K562 (cell line): ENCODE results near the gene FAM89B. TPM values are rescaled to one million over a fixed set of nuclear protein-coding genes. Genes with fewer than 3 reads are reported as not detected.

Experiments used
- ASH1L ChIP-seq: fragments of 450-650 bp; IDR thresholded peaks from 2 replicates; pipeline ENCODE4 v1.6.1; 2018; ENCODE audit warnings: borderline replicate concordance, mild to moderate bottlenecking, low read depth; ENCODE audit not compliant: partially characterized antibody
- CEBPB ChIP-seq: fragments of 450-650 bp; IDR thresholded peaks from 2 replicates; pipeline ENCODE4 v1.6.1; 2016; ENCODE audit warnings: missing genetic modification characterization, missing compliant biosample characterization
- CHAMP1 ChIP-seq: fragments of 450-650 bp; IDR thresholded peaks from 2 replicates; pipeline ENCODE4 v1.6.1; 2016; ENCODE audit warnings: mild to moderate bottlenecking
- DNMT1 ChIP-seq: fragments of 450-650 bp; IDR thresholded peaks from 2 replicates; pipeline ENCODE4 v1.6.1; 2016; ENCODE audit warnings: antibody characterized with exemption, mild to moderate bottlenecking
- GTF2E2 ChIP-seq: fragments of 200-800 bp; sonication (Bioruptor generic); IDR thresholded peaks from 2 replicates; pipeline ENCODE4 v1.6.1; 2016; ENCODE audit warnings: missing genetic modification characterization, missing compliant biosample characterization
- HDAC1 ChIP-seq, 2 experiments: fragments of 450-650 bp; IDR thresholded peaks; 2 replicates each; pipeline ENCODE4 v1.6.1; 2016 to 2017; ENCODE audit warnings: inconsistent platforms in 1 of 2, mild to moderate bottlenecking in 1 of 2, moderate library complexity in 1 of 2
- HNRNPH1 ChIP-seq: fragments of 200-400 bp; formaldehyde crosslinking; optimal IDR thresholded peaks from 2 replicates; pipeline ENCODE3; 2017; ENCODE audit warnings: low read depth, mild to moderate bottlenecking, low read length, moderate library complexity
- NR2C1 ChIP-seq, 2 experiments: fragments of 450-650 bp; IDR thresholded peaks; 2 replicates each; pipeline ENCODE4 v1.6.1; 2017; ENCODE audit warnings: mild to moderate bottlenecking in 2 of 2, antibody characterized with exemption in 1 of 2, inconsistent platforms in 1 of 2, missing compliant biosample characterization in 1 of 2, missing genetic modification characterization in 1 of 2
- NR3C1 ChIP-seq: sonication (generic); formaldehyde crosslinking; IDR thresholded peaks from 2 replicates; pipeline ENCODE4 v1.8.1; 2022; ENCODE audit warnings: missing genetic modification reagents
- OTX1 ChIP-seq: fragments of 450-650 bp; formaldehyde crosslinking; IDR thresholded peaks from 2 replicates; pipeline ENCODE4 v1.4.0; 2022; ENCODE audit warnings: mild to moderate bottlenecking
- RB1 ChIP-seq: fragments of 450-650 bp; IDR thresholded peaks from 2 replicates; pipeline ENCODE4 v1.6.1; 2017; ENCODE audit warnings: low read depth, mild to moderate bottlenecking
- SOX6 ChIP-seq: fragments of 450-650 bp; IDR thresholded peaks from 2 replicates; pipeline ENCODE4 v1.6.1; 2014; ENCODE audit warnings: mild to moderate bottlenecking
- SRSF7 ChIP-seq: fragments of 200-400 bp; formaldehyde crosslinking; optimal IDR thresholded peaks from 2 replicates; pipeline ENCODE3; 2017; ENCODE audit warnings: mild to moderate bottlenecking, low read depth, low read length
- TEAD1 ChIP-seq, 2 experiments: fragments of 450-650 bp in 1 of 2; sonication (generic) in 1 of 2; formaldehyde crosslinking; IDR thresholded peaks; 2 replicates each; pipeline versions ENCODE4 v1.4.0 to v1.8.0; 2020 to 2022; ENCODE audit warnings: mild to moderate bottlenecking in 2 of 2, missing genetic modification reagents in 1 of 2
- ZBTB11 ChIP-seq, 3 experiments: fragments of 200-800 bp in 1 of 3; fragments of 250-450 bp in 1 of 3; fragments of 450-650 bp in 1 of 3; sonication (Bioruptor Pico) in 1 of 3; sonication (Bioruptor generic) in 1 of 3; formaldehyde crosslinking in 1 of 3; IDR thresholded peaks; 2 replicates each; pipeline versions ENCODE4 v1.6.1 to v1.8.0; 2016 to 2022; ENCODE audit warnings: mild to moderate bottlenecking in 2 of 3, missing genetic modification characterization in 2 of 3, missing compliant biosample characterization in 1 of 3, moderate library complexity in 1 of 3
- ZBTB2 ChIP-seq: fragments of 450-650 bp; IDR thresholded peaks from 2 replicates; pipeline ENCODE4 v1.6.1; 2016; ENCODE audit warnings: antibody characterized with exemption
- ZKSCAN8 ChIP-seq: fragments of 200-800 bp; sonication (Bioruptor generic); IDR thresholded peaks from 2 replicates; pipeline ENCODE4 v1.6.1; 2016; ENCODE audit warnings: missing genetic modification characterization, missing compliant biosample characterization
- ZNF274 ChIP-seq: IDR thresholded peaks from 2 replicates; pipeline ENCODE4 v1.6.1; 2011; ENCODE audit warnings: low read depth, mild to moderate bottlenecking, low read length, moderate library complexity, borderline replicate concordance
- ZNF347 ChIP-seq: fragments of 450-650 bp; formaldehyde crosslinking; IDR thresholded peaks from 2 replicates; pipeline ENCODE4 v1.4.0; 2020; ENCODE audit warnings: low read depth, mild to moderate bottlenecking, moderate library complexity
- ZNF445 ChIP-seq: fragments of 250-450 bp; sonication (Bioruptor Pico); IDR thresholded peaks from 2 replicates; pipeline ENCODE4 v1.4.0; 2020; ENCODE audit warnings: low read depth, mild to moderate bottlenecking, moderate library complexity
- ZNF696 ChIP-seq: fragments of 250-450 bp; sonication (Bioruptor Pico); conservative IDR thresholded peaks from 2 replicates; pipeline ENCODE4 v1.4.0; 2020; ENCODE audit warnings: mild to moderate bottlenecking, moderate library complexity
- ZNF764 ChIP-seq: fragments of 250-450 bp; sonication (Bioruptor Pico); IDR thresholded peaks from 2 replicates; pipeline ENCODE4 v1.4.0; 2020; ENCODE audit warnings: low read depth, mild to moderate bottlenecking, moderate library complexity
- polyA plus RNA-seq, 8 experiments: library from polyadenylated mRNA; depleted of rRNA in 4 of 8; stranded (reverse) in 5 of 8; unstranded in 3 of 8; fragments of >200 nt; fragmentation: Nextera tagmentation in 2 of 8; fragmentation: Illumina TruSeq in 1 of 8; extraction: Ambion mirVana in 2 of 8; extraction: Trizol in 1 of 8; gene quantifications; 2 replicates each; pipeline versions ENCODE4 v1.2.1 to v1.2.3, GENCODE V29; 2011 to 2014; ENCODE audit warnings: inconsistent platforms in 1 of 8, missing spikeins in 1 of 8
- total RNA-seq, 7 experiments: library from RNA; depleted of rRNA in 6 of 7; stranded (reverse); fragments of >200 nt in 6 of 7; fragmentation: Illumina TruSeq in 2 of 7; extraction: Trizol in 2 of 7; gene quantifications; 2 replicates each; pipeline versions ENCODE4 v1.2.1 to v1.2.3, GENCODE V29; 2011 to 2021; ENCODE audit warnings: low replicate concordance in 1 of 7

FAM89B gene
- total and polyA plus RNA-seq, 9 of the 15 experiments (the other 6 are each of a cell fraction or from before 2014, with no cell fraction given) = 0.32 to 27.6 (median 11.9) TPM

DNA sequence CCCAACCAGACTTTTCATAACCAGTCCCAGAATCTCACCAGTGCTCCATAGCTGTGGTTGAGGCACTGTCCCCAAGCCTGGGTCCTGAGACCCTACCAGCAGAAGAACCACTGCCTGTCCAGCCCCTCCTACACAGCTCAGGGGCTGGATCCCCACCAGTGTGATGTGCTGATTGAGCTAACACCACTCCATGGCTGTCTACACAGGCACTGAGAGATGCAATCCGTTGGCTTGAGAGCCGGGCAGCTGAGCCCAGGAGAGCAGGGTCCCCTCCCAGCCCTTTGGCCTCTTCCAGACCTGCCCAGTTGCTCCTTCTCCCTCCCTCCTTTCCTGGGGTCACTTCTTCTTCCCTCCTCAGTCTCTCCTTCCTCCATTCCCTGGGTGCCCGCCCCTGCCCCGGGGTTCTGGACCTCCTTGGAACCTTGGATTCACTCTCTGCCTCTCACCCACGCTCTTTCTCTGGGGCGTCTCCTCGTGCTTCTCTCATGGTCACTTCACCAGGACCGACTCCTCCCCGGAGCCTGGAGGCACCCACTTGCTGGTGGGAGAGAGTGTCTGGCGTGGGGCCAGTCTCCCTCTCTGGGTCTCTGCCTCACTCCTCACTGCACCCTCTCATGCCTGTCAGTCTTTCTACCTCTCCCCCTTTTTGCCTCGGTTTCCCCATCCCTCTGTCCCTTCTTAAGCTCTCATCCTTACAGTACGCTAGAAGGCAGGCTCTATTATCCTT lies 48.2 kb upstream of the FAM89B start (continued):
- TF ChIP-seq ZBTB11 (CRISPR knock-in tag; IDR thresholded peaks at IDR 0.05) = no peak
- TF ChIP-seq OTX1 = no peak
- no peak for TF ChIP-seq NR3C1 (CRISPR knock-in tag)
- no peak for TF ChIP-seq ZNF764 (CRISPR knock-in tag)
- no peak for TF ChIP-seq SRSF7
- 0 out of 2 replicates have a peak, but pooled peaks have one; percentile 19 for TF ChIP-seq RB1
- no peak for TF ChIP-seq CHAMP1
- TF ChIP-seq ZNF696 (CRISPR knock-in tag) = no peak
- TF ChIP-seq SOX6 = no peak
- TF ChIP-seq NR2C1 (IDR thresholded peaks at IDR 0.05) = no peak
- no peak for TF ChIP-seq NR2C1 (tag; IDR thresholded peaks at IDR 0.05)
- TF ChIP-seq ZNF347 (CRISPR knock-in tag) = no peak
- TF ChIP-seq HNRNPH1 = no peak
- TF ChIP-seq ZNF274 = no peak
- no peak for TF ChIP-seq GTF2E2 (tag)
- TF ChIP-seq ASH1L = peak; percentile 14
- TF ChIP-seq ZBTB2 = no peak
- TF ChIP-seq DNMT1 = no peak
- peak in 1 of 2 experiments; percentile 18; a peak in 1 of 4 replicates for TF ChIP-seq HDAC1 (IDR thresholded peaks at IDR 0.05)
- TF ChIP-seq ZNF445 (CRISPR knock-in tag) = no peak
- TF ChIP-seq ZKSCAN8 (CRISPR knock-in tag) = no peak
- TF ChIP-seq TEAD1 (CRISPR knock-in tag; IDR thresholded peaks at IDR 0.05) = no peak
- TF ChIP-seq CEBPB (tag) = no peak
